Hematopoietic multipotent progenitor cell treated with erythropoietin and hydrocortisone succinate and interleukin-3 and kit ligand, for 4 days (in vitro differentiated cells): ENCODE data around the gene SLC27A2.
"Not testable (repeated sequence)": the region's sequence is repeated elsewhere in the genome, so short reads cannot be mapped to it uniquely, and the experiment has no call there.

Source experiments
- DNase-seq: peaks from one replicate; pipeline ENCODE4 v3.0.0-alpha.2; 2015

Gene SLC27A2

GRCh38 chr15:50164458-50164857 lies 17.5 kb upstream of the SLC27A2 start:
- no peak for DNase-seq

DNA sequence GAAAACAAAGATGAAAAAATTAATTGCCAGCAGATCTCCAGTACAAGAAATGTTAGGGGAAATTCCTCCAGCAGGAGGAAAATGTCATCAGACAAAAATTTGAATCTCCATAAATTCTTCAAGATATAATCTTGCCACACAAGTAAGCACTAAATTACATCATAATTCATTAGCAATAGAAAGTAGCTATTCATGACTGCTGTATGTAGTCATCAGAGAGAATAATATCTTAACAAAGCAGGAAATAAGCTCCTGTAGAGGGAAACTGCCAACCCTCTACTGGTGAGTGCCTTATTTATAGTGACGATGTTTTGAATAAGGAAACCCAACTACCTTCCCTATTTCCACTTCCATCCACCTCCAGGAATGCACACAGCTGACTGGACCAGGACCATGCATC lies 15.8 kb upstream of the SLC27A2 start:
- DNase-seq = peak; percentile 53

DNA sequence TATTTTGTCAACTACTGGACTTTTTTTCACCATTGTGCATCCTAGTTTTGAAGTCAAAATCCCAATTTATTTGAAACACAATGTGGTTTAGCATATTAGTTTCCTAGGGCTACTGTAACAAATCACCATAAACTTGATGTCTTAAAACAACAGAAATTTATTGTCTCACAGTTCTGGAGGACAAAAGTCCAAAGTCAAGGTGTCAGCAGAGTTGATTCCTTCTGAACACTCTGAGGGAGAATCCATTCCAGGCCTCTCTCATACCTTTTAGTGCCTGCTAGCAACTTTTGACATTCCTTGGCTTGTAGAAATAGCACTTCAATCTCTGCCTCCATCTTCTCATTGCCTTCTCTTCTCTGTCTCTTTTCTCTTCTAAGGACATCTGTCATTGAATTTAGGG lies 14.9 kb upstream of the SLC27A2 start:
- no peak for DNase-seq

DNA sequence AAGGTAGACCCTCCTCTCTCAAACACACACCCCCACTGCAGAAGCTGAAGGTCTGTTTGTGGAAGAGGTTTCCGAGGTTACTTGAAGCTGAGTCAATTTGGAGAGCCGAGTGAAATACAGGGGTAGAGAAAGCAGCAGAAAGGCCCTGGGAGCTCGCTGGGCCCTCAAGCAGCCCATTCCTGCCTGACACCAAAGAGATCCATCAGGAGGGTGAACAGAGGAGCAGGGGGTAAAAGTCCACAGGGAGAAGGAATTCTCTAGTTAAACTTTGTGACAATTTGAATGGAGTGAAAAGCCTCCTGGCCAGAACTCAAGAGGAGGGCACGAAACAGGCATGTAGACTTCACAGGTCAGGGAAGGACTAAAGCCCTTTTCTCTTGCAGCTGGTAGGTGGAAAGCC lies 13.6 kb upstream of the SLC27A2 start:
- DNase-seq = no peak

DNA sequence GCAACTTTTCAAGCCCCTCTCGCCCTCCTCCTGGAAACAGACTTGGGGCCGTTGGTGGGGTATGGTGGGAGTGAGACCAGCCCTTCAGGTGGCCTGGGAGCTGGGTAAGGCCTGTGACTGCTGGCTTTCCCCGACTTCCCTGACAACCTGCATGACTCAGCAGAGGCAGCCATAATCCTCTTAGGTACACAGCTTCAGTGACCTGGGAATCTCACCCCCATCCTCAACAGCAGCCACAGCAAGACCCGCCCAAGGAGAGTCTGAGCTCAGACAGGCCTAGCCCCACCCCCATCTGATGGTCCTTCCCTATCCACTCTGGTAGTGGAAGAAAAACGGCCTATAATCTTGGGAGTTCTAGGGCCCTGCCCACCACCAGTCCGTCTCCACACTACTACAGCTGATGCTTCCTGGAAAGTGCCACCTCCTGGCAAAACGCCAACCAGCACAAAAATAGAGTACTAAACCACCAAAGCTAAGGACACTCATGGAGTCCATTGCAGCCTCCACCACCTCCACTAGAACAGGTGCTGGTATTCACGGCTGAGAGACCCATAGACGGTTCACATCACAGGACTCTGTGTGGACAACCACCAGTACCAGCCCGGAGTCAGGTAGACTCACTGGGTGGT lies 13.1 kb upstream of the SLC27A2 start:
- no peak for DNase-seq

DNA sequence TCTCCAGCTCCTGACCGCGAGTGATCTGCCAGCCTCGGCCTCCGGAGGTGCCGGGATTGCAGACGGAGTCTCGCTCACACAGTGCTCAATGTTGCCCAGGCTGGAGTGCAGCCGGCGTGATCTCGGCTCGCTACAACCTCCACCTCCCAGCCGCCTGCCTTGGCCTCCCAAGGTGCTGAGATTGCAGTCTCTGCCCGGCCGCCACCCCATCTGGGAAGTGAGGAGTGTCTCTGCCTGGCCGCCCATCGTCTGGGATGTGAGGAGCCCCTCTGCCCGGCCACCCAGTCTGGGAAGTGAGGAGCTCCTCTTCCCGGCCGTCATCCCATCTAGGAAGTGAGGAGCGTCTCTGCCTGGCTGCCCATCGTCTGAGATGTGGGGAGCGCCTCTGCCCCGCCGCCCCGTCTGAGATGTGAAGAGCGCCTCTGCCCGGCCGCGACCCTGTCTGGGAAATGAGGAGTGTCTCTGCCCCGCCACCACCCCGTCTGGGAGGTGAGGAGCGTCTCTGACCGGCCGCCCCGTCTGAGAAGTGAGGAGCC lies 9.6 kb upstream of the SLC27A2 start:
- DNase-seq = not testable (repeated sequence)

GRCh38 chr15:50176869-50177268 lies 5.1 kb upstream of the SLC27A2 start:
- peak; percentile 35 for DNase-seq

- no peak for DNase-seq
Observed at GRCh38 chr15:50180091-50180490, 1.9 kb upstream of the SLC27A2 start.

GRCh38 chr15:50180582-50180981 lies 1.4 kb upstream of the SLC27A2 start:
- no peak for DNase-seq

DNA sequence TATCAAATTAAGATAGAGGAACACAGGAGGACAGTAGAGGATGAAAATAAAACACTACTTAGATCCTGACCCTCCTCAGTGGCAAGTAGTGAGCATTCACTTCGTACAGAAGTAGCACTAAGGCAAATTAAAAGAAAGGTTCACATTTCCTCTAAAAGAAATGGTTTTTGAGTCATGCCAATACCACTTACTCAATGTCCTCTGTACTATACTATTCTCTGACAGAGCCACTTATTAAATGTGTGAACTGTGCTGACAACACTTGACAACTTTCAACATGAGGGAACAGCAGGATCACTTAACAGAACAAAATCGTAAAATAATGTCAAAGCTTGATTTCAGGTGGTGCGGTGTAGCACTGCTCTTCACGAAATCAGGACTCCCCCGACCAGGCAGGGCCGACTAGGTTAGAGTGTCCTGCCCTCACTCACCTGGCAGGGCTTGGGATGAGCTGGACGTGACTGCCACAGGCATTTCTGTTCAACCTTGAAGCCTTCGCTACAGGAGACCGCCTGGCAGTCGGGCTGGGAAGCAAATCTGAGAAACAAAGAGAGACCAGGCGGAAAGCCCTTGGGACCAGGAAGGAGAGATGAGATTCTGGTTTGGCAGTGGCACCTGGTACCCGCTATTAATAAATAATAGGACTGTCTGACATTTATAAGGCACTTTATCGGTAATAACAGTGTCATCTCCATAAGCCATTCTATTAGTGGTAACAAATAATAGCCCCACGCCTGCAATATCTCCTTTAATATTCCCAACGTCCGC lies 611 bp upstream of the SLC27A2 start:
- DNase-seq = no peak

- peak; percentile 78 for DNase-seq
Observed at GRCh38 chr15:50182219-50183013, 420 bp downstream of the SLC27A2 start.

GRCh38 chr15:50183112-50183794 lies 1.3 kb downstream of the SLC27A2 start:
- DNase-seq = peak; percentile 73

DNA sequence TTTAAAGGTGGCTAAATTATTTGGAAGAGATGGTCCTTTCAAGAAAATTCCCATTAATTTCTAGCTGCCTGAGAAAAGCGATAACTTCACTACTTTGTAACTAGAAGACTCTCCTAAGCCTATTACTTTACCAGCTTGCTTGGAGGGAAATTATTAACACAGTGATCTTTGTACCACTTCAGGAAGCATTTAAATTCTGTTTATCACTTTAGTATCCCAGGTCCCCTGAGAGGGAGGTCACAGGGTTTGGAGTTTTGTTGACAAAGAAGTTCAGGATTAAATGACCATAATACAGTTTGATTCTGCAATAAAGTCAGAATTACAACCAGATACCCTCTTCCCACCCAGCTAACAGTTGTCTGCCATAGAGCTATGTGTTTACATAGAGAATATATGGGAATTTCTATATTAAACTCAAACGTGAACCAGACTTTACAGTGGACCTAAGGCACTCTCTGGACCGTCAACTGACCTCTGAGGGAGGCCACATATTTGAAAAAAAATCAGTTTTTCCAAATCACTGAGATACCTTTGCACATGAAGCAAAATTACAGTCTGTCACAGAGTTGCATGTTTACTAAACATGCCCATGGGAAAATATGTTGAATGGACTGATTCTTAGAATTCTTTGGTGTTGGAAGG lies 3.0 kb downstream of the SLC27A2 start:
- no peak for DNase-seq

- no peak for DNase-seq
Observed at GRCh38 chr15:50186090-50186489, 4.1 kb downstream of the SLC27A2 start.

- peak; percentile 52 for DNase-seq
Observed at GRCh38 chr15:50186752-50187151, 4.8 kb downstream of the SLC27A2 start.

- no peak for DNase-seq
Observed at GRCh38 chr15:50187525-50187924, 5.5 kb downstream of the SLC27A2 start.

GRCh38 chr15:50187997-50188396 lies 6.0 kb downstream of the SLC27A2 start:
- no peak for DNase-seq

DNA sequence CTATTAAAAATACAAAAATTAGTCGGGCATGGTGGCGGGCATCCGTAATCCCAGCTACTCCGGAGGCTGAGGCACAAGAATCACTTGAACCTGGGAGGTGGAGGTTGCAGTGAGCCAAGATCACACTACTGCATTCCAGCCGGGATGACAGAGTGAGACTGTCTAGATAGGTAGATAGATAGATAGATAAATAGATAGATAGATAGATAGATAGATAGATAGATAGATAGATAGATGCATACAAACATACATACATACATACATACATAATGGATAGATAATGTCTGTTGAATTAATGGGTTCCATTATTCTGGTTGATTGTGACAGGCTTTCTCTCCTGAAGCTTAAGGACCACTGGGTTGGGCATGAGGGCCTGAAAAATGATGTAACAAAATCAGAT lies 6.8 kb downstream of the SLC27A2 start:
- DNase-seq = not testable (repeated sequence)

GRCh38 chr15:50189633-50190032 lies 7.6 kb downstream of the SLC27A2 start:
- DNase-seq = peak; percentile 80

DNA sequence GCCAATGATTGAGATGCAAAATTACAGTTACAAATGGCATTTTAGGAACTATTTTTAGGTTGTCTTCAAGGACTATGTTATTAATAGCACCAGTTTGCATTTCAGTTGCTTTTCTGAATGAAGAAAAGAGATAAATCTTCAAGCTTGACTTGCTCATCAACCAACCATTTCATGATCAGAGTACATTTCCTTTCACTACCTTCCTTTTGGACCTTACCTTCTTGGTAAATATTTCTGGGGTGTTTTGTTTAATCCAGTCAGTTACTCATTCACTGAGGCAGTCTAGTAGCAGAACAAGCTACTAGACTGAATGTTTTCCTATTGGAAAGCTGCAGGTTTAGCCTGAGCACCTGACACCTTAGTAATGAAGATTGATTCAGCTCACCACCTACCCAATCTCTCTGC lies 8.2 kb downstream of the SLC27A2 start:
- DNase-seq = no peak

DNA sequence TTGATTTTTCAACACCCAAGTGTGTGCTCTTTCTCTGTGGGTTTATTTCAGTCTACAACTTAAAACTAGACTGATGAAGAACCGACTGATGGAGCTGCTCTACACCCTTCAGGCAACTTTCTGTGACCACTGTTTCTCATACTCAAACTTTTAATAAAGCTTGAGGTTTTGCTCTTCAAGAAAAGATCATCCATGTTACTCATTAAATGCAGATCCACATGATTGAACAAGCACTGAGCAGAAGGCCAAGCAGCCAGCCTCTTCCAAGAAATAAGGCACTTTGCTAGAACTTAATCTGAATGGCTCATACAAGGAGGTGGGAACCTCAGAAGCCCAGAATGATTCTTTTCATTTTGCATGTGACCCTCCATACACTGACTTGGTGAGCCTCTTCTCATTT lies 8.7 kb downstream of the SLC27A2 start:
- no peak for DNase-seq

DNA sequence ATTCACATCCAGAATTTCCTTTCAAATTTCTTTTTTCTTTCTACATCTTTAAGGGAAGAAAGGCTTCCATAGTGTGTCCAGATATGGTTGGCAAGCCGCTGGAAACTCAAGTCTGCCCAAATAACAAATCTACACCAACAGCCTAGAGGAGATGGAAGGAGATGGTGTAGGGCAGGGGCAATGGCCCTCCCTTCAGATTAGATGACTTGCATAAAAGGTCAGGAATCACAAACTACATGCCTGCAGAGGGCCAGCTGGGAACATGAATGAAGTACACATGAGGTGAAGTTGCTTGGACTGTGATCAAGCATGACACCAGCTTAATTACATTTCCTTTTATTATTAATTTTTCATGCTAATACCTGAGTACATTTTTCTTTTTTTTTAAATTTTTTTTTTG lies 10.2 kb downstream of the SLC27A2 start:
- no peak for DNase-seq
